ENCODE measurements around the gene HSPG2.
"Not testable (repeated sequence)": the region's sequence is repeated elsewhere in the genome, so short reads cannot be mapped to it uniquely, and the experiment has no call there.

HSPG2 gene

DNA sequence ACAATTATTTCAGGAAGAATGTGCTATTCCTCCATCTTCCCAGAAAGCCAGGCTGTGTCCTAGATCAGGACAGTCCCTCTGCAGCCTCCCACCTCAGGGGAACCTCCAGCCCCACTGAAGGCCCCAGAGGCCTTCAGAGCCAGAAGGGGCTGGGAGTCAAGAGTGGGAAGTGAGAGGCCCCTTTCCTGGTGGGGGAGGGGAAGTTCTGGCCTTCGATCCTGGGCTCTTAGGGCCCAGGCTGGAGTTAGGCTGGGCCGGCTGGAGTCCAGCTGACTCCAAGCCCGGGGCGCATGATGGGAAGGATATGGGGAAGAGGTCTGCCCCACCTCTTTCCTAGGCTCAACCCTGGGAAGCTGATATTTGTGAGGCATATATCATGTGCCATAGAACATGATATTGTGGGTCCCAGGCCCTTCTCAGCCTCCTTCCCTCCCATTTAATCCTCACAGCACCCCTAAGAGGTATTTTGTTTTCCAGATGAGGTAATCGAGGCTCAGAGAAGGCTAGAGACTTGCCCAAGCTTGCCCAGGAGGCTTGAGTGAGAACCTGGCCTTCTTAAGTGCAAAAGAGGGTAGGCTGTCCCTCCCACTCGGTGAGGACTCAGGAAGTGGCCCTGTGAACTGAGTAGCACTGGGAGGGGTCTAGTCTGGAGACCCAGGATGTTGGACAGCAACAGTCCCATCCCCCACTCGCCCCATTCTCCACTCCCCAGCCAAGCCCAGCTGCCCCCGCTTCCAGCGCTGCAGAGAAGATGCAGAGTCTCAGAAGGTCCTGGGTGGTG, 18.6 kb upstream of the HSPG2 start:
- DNase-seq: no peak

DNA sequence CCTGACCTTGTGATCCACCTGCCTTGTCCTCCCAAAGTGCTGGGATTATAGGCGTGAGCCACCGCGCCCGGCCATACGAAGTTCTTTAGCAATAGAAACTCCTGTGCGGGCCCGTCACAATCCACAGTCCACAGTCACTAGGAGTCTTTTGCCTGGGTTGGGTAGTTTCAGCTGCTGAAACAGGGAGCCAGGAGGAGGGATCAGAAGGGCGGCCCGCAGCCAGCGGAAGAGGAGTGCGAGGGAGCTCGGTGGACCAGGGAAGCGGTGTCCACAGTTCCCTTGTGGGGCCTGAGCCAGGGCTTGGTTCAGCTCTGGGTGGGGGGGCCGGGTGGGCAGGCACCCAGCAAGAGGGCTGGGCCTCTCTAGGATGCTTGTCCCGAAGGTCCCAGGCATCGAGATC, 17.9 kb upstream of the HSPG2 start:
- no peak for DNase-seq

DNA sequence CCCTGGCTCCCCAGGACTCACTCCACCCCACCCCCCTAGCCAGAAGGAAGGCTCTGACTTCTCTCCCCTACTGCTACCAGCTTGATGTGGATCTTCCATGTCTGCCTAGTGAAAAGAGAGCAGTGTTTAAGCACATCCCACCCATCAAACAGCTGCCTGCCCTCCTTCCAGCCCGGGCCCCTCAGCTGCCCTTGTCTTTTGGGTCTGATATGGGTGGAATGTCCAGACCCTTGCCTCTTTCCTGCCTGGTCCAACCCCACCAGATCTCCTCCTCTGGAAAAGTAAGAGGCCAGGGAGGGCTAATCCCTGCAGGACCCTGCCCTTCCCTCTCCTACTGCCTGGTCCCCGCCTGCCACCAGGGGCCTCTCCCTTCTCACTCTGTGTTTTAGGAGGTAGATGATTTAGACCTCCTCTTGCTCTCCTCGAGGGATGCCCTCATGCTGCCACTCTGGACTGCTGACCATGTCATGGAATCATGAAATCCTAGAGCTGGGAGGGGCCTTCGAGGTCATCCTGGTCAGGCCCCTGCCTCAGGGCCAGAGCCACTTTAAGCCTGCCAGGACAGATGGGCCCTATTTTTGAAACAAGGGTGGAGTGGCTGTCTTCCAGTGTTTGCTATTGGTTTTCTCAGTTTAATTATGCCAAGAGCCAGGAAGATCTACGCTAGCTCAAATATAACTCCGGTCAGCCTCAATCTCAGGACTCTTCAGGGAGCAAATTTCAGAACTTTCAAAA, 15.8 kb upstream of the HSPG2 start:
- no peak for DNase-seq

DNA sequence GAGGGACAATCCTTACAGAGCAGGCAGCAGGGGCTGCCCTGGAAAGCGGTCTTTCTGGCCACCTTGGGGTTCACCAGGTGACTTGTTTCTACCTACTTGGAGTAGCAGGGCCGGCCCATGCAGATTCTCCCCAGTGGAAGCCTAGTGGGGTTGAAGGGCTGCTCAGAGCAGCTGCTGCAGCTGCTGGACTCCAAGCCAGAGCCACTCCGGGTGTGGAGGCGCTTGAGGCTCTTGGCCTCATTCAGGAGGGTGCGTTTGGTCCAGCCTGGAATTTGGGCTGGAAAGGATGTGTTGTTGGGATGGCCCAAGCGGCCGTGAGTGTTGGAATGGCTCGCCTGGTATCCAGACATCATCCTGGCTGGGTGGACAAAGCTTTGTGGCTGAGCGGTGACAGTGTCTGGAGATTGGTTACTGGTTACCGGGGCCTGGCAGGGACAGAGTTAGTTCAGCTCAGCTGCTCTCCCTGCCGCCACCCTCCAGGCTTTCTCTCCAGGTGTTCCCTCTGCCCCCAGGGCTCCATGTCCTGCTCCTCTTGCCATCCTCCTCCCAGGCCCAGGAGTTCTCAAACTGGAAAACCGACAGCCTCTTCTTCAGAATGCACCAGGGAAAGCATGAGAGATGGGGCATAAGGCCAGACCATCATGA, 14.2 kb upstream of the HSPG2 start:
- no peak for DNase-seq

DNA sequence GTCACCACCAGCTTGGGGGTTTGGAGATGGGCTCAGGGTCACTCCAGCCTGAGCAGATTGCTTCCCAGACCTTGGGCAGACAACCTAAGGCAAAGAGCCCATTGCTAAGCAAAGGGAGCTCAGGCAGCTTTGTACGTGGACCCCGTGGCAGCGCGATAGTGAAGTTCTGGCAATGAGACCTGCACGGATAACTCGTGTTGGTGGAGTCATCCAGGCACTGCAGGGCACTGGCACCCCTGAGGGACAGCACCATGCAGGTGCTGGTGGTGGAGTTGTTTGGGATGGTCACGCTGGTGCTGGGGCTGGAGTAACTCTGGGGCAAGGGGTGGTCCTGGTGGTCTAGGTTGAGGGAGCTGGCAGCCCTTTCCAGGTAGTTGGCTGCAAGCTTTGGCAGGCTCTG, 13.6 kb upstream of the HSPG2 start:
- DNase-seq: no peak

DNA sequence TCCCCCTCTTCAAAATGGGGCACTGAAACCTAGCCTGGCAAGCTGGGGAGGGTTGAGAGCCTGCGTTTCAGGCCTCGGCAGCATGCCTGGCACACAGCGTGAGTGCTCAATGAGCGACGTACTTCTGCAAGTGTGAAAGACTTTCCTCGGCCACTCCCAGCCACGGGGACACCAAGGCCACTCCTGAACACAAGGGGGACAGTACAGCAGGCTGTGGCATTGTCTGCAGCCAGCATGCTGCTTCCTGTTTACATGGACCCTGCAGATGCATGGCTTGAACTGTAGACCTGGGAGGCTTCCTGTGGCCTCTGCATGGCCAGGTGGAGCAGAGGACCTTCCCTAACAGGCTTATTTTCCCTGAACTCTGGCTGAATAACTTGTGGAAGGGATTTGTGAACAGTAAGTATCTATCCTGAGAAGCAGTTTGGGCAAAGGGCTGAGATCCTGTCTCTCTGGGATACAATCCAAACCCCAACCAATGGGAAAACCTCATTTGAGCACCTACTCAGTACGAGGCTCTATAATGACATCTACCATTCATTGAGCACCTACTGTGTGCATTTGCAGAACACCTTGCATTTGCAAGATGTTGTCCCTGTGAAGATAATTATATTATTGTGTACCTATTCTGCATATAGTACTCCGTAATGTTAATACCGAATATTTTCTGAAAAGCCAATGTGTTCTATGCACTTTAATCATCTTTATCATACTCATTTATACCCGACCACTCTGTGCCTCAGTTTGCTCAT, 9.9 kb upstream of the HSPG2 start:
- DNase-seq: no peak

DNA sequence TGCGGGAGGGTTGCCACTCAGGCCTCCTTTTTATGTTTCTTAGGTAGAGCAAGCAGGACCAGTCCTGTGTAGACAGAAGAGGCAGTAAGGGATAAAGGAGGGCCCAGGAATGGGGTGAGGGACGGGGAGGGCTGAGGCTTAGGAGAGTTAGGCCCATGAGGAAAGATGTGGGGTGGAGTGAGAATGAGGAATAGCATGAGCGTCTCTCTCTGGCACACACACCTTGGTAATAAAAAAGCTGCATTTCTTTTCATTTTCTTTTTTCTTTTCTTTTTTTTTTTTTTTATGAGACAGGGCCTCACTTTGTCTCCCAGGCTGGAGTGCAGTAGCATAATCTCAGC, 7.6 kb upstream of the HSPG2 start:
- DNase-seq: no peak

DNA sequence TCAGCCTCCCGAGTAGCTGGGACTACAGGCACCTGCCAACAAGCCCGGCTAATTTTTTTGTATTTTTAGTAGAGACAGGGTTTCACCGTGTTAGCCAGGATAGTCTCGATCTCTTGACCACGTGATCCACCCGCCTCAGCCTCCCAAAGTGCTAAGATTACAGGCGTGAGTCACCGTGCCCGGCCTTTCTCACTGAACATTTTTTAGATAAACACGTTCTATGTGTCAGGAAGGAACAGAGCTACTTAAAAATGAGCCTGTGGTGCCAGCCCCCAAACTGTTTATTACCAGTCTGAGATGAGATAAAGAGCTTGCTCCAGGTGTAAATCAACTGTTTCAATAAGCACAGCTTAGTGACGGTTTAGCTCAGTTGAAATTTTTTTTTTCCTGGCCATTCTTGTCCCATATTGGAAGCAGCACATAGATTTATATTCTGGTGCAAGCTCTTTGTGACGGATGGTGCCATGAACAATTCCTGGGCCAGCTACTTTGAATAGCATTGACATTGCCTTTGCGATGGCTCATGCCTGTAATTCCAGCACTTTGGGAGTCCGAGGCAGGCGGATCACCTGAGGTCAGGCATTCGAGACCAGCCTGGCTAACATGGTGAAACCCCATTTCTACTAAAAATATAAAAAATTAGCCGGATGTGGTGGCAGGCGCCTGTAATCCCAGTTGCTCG, 6.0 kb upstream of the HSPG2 start:
- DNase-seq: not testable (repeated sequence)

DNA sequence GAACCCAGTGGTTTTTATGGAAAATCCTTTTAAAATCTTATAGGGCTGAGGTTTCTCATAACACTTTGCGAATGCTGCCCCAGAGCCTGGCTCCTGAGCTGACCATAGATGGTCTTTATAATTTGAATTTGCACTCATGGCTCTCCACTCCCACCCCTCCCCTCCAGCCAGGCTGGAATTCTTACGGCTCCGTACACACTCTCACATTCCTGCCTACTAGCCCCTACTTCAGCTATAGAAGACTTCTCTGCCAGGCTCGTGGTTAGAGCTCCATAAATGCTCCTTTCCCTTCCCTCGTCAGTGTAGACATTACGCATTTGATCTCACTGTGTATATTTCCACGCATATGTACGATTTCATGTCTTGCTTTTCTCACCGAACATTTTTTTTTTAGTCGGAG, 5.4 kb upstream of the HSPG2 start:
- DNase-seq: no peak

DNA sequence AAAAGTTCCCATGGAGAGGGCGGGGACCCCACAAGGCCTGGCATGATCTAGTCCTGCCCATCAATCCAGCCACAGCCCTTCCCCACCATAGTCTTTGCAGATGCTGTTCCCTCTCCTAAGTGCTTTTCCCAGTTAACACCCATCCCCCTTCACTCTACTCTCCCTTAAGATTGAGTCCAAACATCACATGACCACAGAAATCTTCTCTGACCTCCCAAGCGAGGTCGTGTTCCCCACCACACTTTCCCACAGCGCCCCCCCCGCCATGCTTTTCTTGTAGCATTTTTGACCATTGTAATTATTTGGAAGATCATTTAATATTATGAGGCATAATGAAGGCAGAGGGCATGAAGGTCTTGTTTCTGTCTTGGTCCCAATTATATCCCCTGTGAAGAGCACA, 4.3 kb upstream of the HSPG2 start:
- no peak for DNase-seq

DNA sequence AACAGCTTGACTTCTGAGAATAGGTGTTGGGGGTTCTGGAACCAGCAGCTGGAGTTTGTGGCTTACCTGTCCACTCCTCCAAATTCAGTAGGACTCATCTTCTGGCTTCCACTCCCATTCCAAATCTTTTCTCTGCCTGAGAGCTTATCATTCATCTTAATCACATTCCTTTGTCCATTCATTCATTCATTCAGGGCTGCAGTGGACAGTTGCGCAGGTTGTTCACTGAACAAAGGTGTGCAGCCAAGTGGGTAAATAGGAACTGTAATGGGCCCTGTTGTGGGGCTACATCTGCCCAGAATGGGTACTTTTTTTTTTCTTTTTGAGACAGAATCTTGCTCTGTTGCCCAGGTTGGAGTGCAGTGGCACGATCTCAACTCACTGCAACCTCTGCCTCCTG, 3.4 kb upstream of the HSPG2 start:
- DNase-seq: no peak

DNA sequence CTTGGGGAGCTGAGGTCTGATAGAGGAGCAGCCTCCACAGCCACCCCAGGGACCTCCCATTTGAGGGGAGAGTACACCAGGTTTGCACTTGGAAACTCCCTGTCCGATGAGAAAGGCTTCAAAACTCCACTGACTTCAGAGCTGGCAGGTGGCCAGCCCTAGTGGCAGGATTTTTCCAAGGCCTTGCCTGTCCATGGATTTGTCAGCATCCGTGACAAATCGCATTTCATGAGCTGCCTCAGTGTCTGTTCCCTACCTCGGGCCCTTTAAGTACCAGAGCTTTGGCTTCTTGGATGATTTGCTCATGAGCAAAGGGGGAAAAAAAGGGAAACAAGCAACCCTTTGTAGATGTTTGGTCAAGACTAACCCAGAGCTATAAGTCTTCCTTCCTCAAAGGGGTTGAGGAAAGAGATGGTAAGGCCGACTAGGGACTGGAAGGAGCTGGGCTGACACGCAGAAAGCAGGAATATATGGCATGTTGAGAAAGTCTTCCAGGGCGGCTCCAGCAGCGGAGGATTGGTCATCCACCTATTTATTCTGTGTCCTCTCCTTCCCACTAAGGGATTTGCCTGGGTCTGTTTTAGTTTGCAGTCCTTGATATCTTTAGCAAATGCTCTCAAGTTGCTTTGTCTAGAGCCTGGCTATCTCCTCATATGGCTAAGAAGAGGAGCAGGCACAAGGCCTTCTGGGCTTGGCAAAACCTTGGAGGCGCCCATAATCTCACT, 2.7 kb upstream of the HSPG2 start:
- no peak for DNase-seq

DNA sequence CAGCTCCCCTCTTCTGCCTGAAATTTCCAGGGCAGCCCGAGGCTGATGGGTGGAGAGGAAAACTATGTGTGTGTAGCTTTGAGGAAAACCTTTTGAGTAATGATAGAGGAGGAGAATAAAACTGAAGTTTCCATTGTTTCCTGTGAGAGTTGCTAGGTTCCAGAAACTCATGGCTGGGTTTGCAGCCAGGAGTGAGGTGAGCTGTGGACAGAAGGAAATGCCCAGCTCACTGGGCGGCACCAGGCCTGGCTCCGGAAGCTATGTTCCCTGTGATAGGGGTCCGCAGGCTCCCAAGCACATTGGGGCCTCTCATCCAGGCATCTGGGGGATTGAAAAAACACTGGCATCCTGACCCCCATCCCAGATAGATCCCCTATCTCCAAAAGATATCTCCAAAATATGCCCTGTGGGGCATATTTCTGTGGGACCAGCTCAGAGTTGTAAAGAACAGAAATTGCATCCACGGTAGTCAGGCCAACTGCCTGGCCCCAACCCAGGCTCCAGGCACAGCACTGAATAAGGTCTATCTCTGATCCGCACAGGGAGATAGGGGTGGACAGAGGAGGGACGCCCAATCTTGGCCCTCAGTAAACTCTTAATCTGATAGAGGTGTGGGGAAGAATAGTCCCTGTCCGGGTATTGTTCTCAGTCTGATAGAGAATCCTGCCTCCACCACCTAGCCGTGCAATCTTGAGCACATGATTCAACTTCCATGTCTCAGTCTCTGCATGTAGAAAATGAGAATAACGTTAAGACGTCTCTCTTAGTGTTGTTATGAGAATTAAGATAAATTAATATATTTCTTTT, 1.8 kb upstream of the HSPG2 start:
- no peak for DNase-seq

DNA sequence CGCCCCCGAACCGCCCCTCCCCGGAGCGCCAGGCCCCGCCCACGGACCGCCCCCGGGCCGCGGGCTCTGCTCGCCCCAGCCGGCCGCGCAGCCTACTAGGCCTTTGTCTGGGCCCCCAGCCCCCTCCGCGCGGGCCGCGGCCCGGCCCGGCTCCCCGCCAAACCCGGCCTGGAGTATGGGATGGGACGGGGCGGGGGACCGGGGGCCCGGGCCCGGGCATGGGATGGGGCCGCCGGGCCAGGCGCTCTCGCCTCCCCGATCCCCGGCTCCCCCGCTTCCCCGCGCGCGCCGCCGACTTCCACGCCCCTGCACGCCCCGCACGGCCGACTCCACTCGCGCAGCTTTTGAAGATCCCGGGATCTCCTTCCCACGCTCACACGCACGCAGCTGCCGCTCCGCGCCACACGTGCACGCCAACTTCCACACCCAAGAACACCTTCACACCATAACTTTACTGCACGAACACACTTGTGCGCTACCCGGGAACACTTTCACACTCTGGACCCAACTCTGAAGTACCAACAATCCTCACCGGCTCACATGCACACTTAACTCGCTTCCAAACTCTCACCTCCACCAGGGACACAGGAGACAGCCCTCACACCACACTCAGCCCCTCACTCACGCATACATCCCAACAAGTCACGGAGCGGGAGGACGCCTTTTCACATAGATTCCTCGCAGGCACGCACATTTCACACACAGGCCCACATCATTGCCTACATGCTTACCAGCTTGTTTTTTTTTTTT, 437 bp upstream of the HSPG2 start:
- DNase-seq: peak; percentile 67

DNA sequence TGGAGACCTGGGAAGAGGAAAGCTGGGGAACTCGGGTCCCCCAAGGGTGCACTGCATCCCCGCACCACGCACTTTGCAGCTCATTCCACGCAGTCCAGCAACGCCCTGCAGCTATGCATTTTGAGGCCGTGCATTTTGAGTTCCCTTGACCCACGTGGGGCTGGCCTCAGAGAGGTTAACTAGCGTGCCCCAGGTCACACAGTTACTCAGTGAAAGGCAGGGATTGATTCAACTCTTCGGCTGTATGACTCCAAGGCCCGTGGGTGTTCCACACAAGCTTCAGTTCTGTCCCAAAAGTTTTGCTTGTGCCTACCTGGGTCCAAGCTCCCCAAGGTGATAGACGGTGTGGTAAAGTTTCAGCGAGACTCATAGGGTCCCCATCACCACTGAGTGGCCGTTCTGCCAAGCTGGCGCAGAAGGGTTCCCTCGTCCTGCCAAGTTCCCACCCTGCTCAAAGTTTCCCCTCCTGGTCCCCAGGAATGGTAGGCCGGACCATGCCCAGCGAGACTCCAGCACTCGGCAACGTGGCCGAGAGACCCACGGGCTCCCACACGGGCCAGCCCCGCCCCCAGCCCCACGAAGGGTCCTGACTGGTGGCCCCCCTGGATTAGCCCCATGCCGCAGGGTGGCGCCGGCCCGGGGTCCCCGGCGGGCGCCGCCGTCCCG, 611 bp downstream of the HSPG2 start:
- peak; percentile 8 for DNase-seq

DNA sequence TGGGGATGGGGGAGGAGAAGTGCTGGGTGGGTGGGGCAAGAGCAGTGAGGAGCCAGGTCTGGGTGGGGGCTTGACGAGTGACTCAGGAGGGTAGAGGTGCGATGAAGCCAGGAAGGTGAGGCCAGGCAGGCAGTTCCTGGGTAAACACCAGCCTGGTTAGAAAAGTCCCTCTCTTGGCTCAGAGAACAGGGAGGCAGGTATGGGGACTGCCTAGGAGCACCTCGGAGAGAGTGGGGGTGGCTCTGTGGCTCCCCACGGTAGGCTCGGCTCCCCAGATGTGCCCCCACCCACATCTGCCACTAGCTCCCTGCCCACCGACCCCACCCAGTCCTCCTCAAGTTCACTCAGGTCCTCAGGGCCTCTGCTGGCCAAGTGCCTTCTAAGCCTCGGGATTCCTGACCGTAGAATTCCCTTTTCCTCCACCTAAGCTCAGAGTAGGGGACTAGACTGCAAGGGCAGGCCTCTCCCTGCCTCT, 1.2 kb downstream of the HSPG2 start:
- no peak for DNase-seq

DNA sequence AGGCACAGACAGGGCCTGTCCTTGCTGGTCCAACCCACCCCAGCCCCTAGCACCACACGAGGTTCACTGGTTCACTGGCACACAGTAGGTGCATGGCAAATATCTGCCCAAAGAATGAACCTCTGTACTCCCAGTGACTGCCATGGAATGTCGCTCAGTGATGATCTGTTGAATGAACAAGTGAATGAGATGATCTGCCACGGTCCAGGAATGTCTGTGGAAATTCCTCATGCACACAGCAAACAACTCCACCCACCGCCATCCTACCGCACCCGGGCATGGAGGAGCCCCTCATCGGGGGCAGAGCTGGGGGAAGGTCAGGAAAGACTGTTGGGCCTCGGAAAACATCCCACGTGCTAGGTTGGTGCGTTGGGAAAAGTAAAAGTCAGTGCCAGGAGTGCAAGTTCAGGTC, 1.7 kb downstream of the HSPG2 start:
- no peak for DNase-seq

DNA sequence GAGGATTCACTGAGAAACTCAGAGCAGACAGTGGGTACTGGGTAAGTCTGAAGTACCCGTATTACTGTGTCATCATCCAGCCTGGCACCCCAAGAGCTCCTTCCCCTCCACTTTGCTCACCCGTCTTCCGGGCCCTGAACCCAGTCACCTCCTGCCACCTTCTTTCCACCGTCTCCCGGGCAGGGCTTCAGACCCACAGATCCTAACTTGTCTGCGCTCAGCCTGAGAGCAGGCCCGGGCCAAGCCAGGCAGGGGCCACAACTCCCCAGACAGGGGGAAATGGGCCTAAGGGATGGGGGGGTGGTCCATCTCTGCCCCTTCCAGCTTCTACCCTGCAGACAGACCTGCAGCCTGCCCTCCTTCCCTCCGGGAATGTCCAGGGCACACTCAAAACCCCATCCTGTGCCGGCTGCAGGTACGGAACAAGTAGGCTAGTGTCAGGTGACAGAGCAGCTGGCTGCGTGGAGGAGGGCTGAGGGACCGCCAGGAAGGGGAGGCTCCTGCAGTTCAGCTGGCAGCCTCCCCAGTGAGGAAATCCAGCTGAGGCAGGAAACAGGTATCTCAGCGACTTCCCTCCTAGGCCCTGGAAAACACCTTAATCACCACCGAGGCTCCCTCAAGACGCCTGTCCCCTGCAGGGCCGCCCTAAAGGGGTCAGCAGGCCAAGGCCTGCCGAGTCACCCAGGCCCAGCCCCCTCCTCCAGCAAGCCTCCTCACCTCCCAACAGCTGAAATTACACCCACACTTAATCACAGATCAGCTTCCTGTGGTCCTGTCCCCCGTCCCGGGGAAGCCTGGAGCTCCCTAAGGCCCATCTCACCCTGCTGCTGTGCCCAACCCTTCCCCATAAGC, 3.5 kb downstream of the HSPG2 start:
- DNase-seq: no peak

DNA sequence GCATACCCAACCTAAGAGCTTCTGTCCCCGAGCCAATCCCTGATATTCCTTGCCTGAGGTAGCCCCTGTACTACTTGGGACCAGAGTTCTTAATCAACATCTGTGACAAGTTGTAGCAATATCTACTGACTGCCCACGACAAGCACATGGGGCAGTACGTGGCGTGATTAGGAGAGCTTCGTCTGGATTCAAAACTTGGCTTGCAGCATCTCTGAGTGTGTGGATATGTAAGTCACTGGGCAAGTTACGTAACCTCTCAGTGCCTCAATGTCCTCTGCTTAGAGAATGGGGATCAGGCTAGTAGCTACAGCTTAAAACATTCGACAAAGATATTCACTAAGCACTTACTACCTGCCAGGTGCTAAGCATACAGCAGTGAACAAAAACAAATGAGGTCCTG, 5.0 kb downstream of the HSPG2 start:
- no peak for DNase-seq

All from activated naive CD4-positive, alpha-beta T cell treated with Interleukin-2 at 50 U/mL for 16 hours (primary cell).